CD14-positive monocyte (primary cell): ENCODE results near the gene RNF13. TPM values are rescaled to one million over a fixed set of nuclear protein-coding genes. Genes with fewer than 3 reads are reported as not detected.

Experiments used
- DNase-seq, 3 donors: peaks; one replicate each; pipeline ENCODE4 v3.0.0-alpha.2; 2011 to 2022
- H2AFZ ChIP-seq: 2 replicates; pipeline ENCODE4 v1.6.0; 2012; ENCODE audit warnings: mild to moderate bottlenecking, low read depth, low read length, inconsistent platforms; ENCODE audit not compliant: insufficient read depth, poor library complexity, severe bottlenecking
- H3K27ac ChIP-seq, 2 donors: 1 replicate in 1 of 2; 2 replicates in 1 of 2; pipeline ENCODE4 v1.5.1; 2012 to 2013; ENCODE audit warnings: low read length in 2 of 2, control low read depth in 1 of 2, inconsistent platforms in 1 of 2, low read depth in 1 of 2, mild to moderate bottlenecking in 1 of 2
- H3K27me3 ChIP-seq, 2 donors: one replicate each; pipeline versions ENCODE4 v1.6.0 to v1.6.1; 2011 to 2013; ENCODE audit warnings: low read length in 2 of 2; ENCODE audit not compliant: control insufficient read depth in 2 of 2, insufficient read depth in 2 of 2
- H3K36me3 ChIP-seq, 2 donors: replicated peaks in 1 of 2; 1 replicate in 1 of 2; 2 replicates in 1 of 2; pipeline versions ENCODE4 v1.5.1 to v1.6.1; 2012 to 2013; ENCODE audit warnings: low read length in 2 of 2, control low read depth in 1 of 2, inconsistent platforms in 1 of 2, mild to moderate bottlenecking in 1 of 2; ENCODE audit not compliant: insufficient read depth in 2 of 2, control insufficient read depth in 1 of 2
- H3K4me1 ChIP-seq, 2 donors: 1 replicate in 1 of 2; 2 replicates in 1 of 2; pipeline versions ENCODE4 v1.5.1 to v1.6.1; 2012 to 2013; ENCODE audit warnings: low read length in 2 of 2, control low read depth in 1 of 2, inconsistent platforms in 1 of 2, mild to moderate bottlenecking in 1 of 2, moderate library complexity in 1 of 2; ENCODE audit not compliant: insufficient read depth in 2 of 2, control insufficient read depth in 1 of 2
- H3K4me2 ChIP-seq: replicated peaks from 2 replicates; pipeline ENCODE3; 2012; ENCODE audit warnings: low read length, moderate library complexity, mild to moderate bottlenecking; ENCODE audit not compliant: poor library complexity, severe bottlenecking; ENCODE audit errors: extremely low read depth
- H3K4me3 ChIP-seq, 3 experiments: fragments of 200-600 bp in 1 of 3; sonication (generic) in 1 of 3; replicated peaks in 1 of 3; 1 replicate in 2 of 3; 2 replicates in 1 of 3; pipeline ENCODE4 v1.5.1; 2011 to 2013; ENCODE audit warnings: low read length in 3 of 3, mild to moderate bottlenecking in 3 of 3, control low read depth in 2 of 3, low read depth in 2 of 3, inconsistent platforms in 1 of 3, moderate library complexity in 1 of 3
- H3K79me2 ChIP-seq: 2 replicates; pipeline ENCODE4 v1.6.0; 2012; ENCODE audit warnings: mild to moderate bottlenecking, control low read depth, inconsistent platforms, low read length, moderate library complexity; ENCODE audit not compliant: insufficient read depth
- H3K9ac ChIP-seq: 2 replicates; pipeline ENCODE4 v1.6.0; 2017; ENCODE audit warnings: low read length, mild to moderate bottlenecking; ENCODE audit not compliant: insufficient read depth, poor library complexity, severe bottlenecking
- H3K9me3 ChIP-seq, 2 donors: replicated peaks in 1 of 2; 1 replicate in 1 of 2; 2 replicates in 1 of 2; pipeline versions ENCODE4 v1.5.1 to v1.6.1; 2012 to 2013; ENCODE audit warnings: low read length in 2 of 2, control low read depth in 1 of 2; ENCODE audit not compliant: control insufficient read depth in 1 of 2, insufficient read depth in 1 of 2
- H4K20me1 ChIP-seq: 2 replicates; pipeline ENCODE4 v1.6.0; 2012; ENCODE audit warnings: mild to moderate bottlenecking, low read length, control low read depth, moderate library complexity; ENCODE audit not compliant: insufficient read depth
- H3K27ac Mint-ChIP-seq, 7 donors: one replicate each; pipeline ENCODE4 v1.8.0; 2020; ENCODE audit warnings: mild to moderate bottlenecking in 7 of 7, mixed read lengths in 7 of 7, moderate library complexity in 6 of 7, inconsistent platforms in 2 of 7
- H3K27me3 Mint-ChIP-seq, 3 donors: one replicate each; pipeline ENCODE4 v1.8.0; 2021 to 2022; ENCODE audit warnings: low read depth in 3 of 3, mild to moderate bottlenecking in 3 of 3, mixed read lengths in 3 of 3, moderate library complexity in 3 of 3, inconsistent platforms in 1 of 3
- H3K36me3 Mint-ChIP-seq, 2 donors: one replicate each; pipeline ENCODE4 v1.8.0; 2020; ENCODE audit warnings: mixed read lengths in 2 of 2, inconsistent platforms in 1 of 2, mild to moderate bottlenecking in 1 of 2
- H3K4me1 Mint-ChIP-seq: one replicate; pipeline ENCODE4 v1.8.0; 2020; ENCODE audit warnings: mild to moderate bottlenecking, mixed read lengths
- H3K4me3 Mint-ChIP-seq, 2 donors: one replicate each; pipeline ENCODE4 v1.8.0; 2020; ENCODE audit warnings: mild to moderate bottlenecking in 2 of 2, mixed read lengths in 2 of 2, moderate library complexity in 1 of 2
- H3K9me3 Mint-ChIP-seq, 7 donors: one replicate each; pipeline ENCODE4 v1.8.0; 2020 to 2022; ENCODE audit warnings: mixed read lengths in 7 of 7, mild to moderate bottlenecking in 6 of 7, moderate library complexity in 6 of 7, inconsistent platforms in 2 of 7
- CTCF ChIP-seq: fragments of 200-600 bp; IDR thresholded peaks from one replicate; pipeline ENCODE4 v1.8.0; 2022; ENCODE audit warnings: antibody characterized with exemption, mild to moderate bottlenecking
- WGBS: methylation state at CpG from one replicate; pipeline ENCODE4 v1.1.5; 2013; ENCODE audit warnings: missing lambda C conversion rate; ENCODE audit not compliant: insufficient coverage; 5-methylcytosine and 5-hydroxymethylcytosine counted together
- intact Hi-C, 2 donors: fragments of 100-400 bp; cut with micrococcal nuclease; formaldehyde crosslinking; loops; one replicate each; pipeline versions ENCODE4 v1.15.0 to v1.15.1; 2023
- polyA plus RNA-seq, 3 donors: library from polyadenylated mRNA; depleted of rRNA in 1 of 3; unstranded in 2 of 3; stranded (reverse) in 1 of 3; fragments of 300-500 nt in 2 of 3; fragments of >200 nt in 1 of 3; fragmentation: Illumina TruSeq in 2 of 3; gene quantifications; 1 replicate in 2 of 3; 2 replicates in 1 of 3; pipeline ENCODE4 v1.2.3, GENCODE V29; 2012 to 2021

The RNF13 gene
- polyA plus RNA-seq, 3 donors, result 95.4 to 481 (median 462) TPM

GRCh38 chr3:149959443-149959842 is 146.4 kb downstream of the RNF13 start:
- TF ChIP-seq CTCF, result no peak
- no peaks in the 10 kb centered on the region for H3K9me3 Mint-ChIP-seq
- H3K36me3 Mint-ChIP-seq, result peaks cover 31 to 39% of the 10 kb centered on the region in 2 donors

GRCh38 chr3:149963485-149963884 is 150.5 kb downstream of the RNF13 start:
- no peak overlapping the region for H3K4me2 ChIP-seq
- intact Hi-C loops, result loop anchor here in 1 of 2 donors (10.0 kb wide), 1 partner anchor 221 kb away; no protein-coding TSS in a partner anchor
- H3K27ac ChIP-seq, result no peak overlapping the region
- Mint-ChIP-seq H3K9me3 (no peaks in the 10 kb centered on the region), H3K36me3 (peaks cover 35 to 36% of the 10 kb centered on the region in 2 donors), H3K4me3 (no peak overlapping the region), H3K4me1 (no peaks in the 10 kb centered on the region), H3K27me3 (peaks cover 3 to 8% (median 7%) of the 10 kb centered on the region in 3 donors), H3K27ac (no peak overlapping the region)
- no peak overlapping the region for H2AFZ ChIP-seq
- H3K9me3 ChIP-seq, result no peaks in the 10 kb centered on the region
- no CpG with 5 or more reads among the region's 2 CpGs for WGBS
- H3K4me1 ChIP-seq, result no peaks in the 10 kb centered on the region
- H4K20me1 ChIP-seq, result peaks cover 78% of the 10 kb centered on the region
- no peak overlapping the region for H3K9ac ChIP-seq
- peaks cover 10 to 56% of the 10 kb centered on the region in 2 donors for H3K36me3 ChIP-seq
- TF ChIP-seq CTCF, result no peak
- DNase-seq, result no peak
- H3K27me3 ChIP-seq, result peaks cover 1 to 7% of the 10 kb centered on the region in 2 donors
- no peaks in the 10 kb centered on the region for H3K79me2 ChIP-seq
- H3K4me3 ChIP-seq, result no peak overlapping the region

More at GRCh38 chr3:149959443-149959842, 146.4 kb downstream of the RNF13 start:
- Histone ChIP-seq H3K79me2 (no peaks in the 10 kb centered on the region), H3K4me1 (no peaks in the 10 kb centered on the region), H4K20me1 (peaks cover 84% of the 10 kb centered on the region), H3K9ac (no peak overlapping the region), H3K36me3 (peaks cover 15 to 72% of the 10 kb centered on the region in 2 donors), H3K4me3 (no peak overlapping the region), H2AFZ (no peak overlapping the region), H3K4me2 (no peak overlapping the region), H3K27me3 (no peaks in the 10 kb centered on the region), H3K27ac (no peak overlapping the region), H3K9me3 (no peaks in the 10 kb centered on the region)
- peaks cover 6% of the 10 kb centered on the region for H3K4me1 Mint-ChIP-seq
- H3K27ac Mint-ChIP-seq, result no peak overlapping the region
- no peak for DNase-seq
- H3K4me3 Mint-ChIP-seq, result no peak overlapping the region
- no peaks in the 10 kb centered on the region for H3K27me3 Mint-ChIP-seq
- intact Hi-C loops, result no loop called here
